HG03457 (cell line): ENCODE results near the gene MRPL23.

ENCODE experiments used
- ATAC-seq: cut with Tn5 transposase; IDR thresholded peaks from one replicate; pipeline ENCODE4 v1.9.1; 2021; ENCODE audit warnings: moderate number of reproducible peaks; ENCODE audit not compliant: unreplicated experiment

Gene MRPL23

GRCh38 chr11:1920909-1921573 lies 26.1 kb upstream of the MRPL23 start:
- no peak for ATAC-seq

- ATAC-seq = no peak
Observed at GRCh38 chr11:1921574-1922141, 25.5 kb upstream of the MRPL23 start.

- no peak for ATAC-seq
Observed at GRCh38 chr11:1922481-1923081, 24.6 kb upstream of the MRPL23 start.

- no peak for ATAC-seq
Observed at GRCh38 chr11:1923201-1923956, 23.8 kb upstream of the MRPL23 start.

GRCh38 chr11:1924181-1924580 lies 23.0 kb upstream of the MRPL23 start:
- no peak for ATAC-seq

GRCh38 chr11:1924646-1925372 lies 22.3 kb upstream of the MRPL23 start:
- ATAC-seq = no peak

- ATAC-seq = no peak
Observed at GRCh38 chr11:1925373-1926155, 21.6 kb upstream of the MRPL23 start.

- ATAC-seq = no peak
Observed at GRCh38 chr11:1926156-1927025, 20.7 kb upstream of the MRPL23 start.

GRCh38 chr11:1927026-1927847 lies 19.9 kb upstream of the MRPL23 start:
- no peak for ATAC-seq

GRCh38 chr11:1927848-1928469 lies 19.2 kb upstream of the MRPL23 start:
- no peak for ATAC-seq

GRCh38 chr11:1928470-1928890 lies 18.7 kb upstream of the MRPL23 start:
- no peak for ATAC-seq

GRCh38 chr11:1928891-1929541 lies 18.1 kb upstream of the MRPL23 start:
- no peak for ATAC-seq

GRCh38 chr11:1929621-1930461 lies 17.3 kb upstream of the MRPL23 start:
- ATAC-seq = no peak

- ATAC-seq = no peak
Observed at GRCh38 chr11:1930462-1930830, 16.7 kb upstream of the MRPL23 start.

GRCh38 chr11:1931341-1932104 lies 15.6 kb upstream of the MRPL23 start:
- ATAC-seq = no peak

GRCh38 chr11:1932105-1932480 lies 15.0 kb upstream of the MRPL23 start:
- no peak for ATAC-seq
